HG03442 (cell line): ENCODE data around the gene CCL7.

ENCODE experiments used
- ATAC-seq: cut with Tn5 transposase; IDR thresholded peaks from one replicate; pipeline ENCODE4 v1.9.1; 2021; ENCODE audit warnings: mild to moderate bottlenecking, moderate library complexity; ENCODE audit not compliant: unreplicated experiment

CCL7 gene

DNA sequence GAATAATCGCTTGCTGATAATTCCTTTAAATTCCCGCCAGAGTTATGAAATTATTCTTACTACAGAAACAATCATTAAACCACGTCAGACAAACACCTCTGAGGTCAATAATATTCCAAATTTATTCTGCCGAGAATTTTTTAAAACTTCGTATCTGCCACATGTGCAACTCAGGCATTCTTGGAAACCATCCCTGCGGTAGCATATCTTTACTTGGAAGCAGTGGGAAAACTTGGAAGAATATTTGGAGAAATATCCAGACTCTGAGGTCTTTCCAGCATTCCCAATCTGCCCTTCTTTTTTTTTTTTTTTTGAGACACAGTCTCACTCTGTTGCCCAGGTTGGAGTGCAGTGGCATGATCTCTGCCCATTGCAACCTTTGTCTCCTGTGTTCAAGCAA lies 13.6 kb downstream of the CCL7 start:
- no peak for ATAC-seq

DNA sequence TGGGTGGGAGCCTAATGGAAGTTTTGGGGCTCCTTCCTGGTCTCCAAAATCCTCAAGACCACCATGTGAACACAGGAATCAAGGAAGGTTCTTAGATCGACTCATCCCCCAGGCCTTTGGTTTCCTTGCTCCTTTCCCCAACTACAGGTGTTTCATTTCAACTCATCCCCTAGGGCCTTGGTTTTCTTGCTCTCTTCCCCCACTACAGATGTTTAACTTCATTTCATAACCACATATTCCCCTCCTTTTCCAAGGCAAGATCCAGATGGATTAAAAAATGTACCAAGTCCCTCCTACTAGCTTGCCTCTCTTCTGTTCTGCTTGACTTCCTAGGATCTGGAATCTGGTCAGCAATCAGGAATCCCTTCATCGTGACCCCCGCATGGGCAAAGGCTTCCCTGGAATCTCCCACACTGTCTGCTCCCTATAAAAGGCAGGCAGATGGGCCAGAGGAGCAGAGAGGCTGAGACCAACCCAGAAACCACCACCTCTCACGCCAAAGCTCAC lies 15.3 kb downstream of the CCL7 start, which contains the start of gene CCL11:
CCL11 (plus strand) TSS at position 457 of the 507 bp plus-strand sequence. CDS start 67 bp downstream, outside the sequence.
- ATAC-seq, result no peak

DNA sequence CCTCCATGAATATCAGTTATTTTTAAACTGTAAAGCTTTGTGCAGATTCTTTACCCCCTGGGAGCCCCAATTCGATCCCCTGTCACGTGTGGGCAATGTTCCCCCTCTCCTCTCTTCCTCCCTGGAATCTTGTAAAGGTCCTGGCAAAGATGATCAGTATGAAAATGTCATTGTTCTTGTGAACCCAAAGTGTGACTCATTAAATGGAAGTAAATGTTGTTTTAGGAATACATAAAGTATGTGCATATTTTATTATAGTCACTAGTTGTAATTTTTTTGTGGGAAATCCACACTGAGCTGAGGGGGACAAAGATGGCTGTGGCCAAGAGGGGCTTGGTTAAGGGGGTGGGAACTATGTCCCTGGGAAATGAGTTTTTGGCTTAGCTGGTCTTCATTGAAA lies 17.9 kb downstream of the CCL7 start:
- ATAC-seq, result no peak

DNA sequence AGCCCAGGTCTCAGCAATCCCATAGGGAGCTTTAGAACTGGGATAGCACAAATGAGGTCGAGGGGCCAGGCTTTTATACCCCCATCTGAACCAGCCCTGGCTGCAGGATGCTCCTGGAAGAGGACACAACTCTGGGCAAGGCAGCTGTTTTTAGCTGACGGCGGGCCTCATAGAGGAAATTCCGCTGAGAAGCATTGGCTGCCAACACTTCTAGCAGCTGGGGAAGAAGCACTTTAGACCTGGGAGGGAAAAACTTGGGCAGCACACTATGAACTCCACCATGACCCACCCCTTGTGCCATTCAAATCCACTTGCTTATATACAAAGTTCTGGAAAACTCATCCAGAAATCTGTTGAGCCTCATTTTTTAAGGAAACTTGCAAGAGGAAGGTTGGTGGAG lies 20.6 kb downstream of the CCL7 start:
- ATAC-seq, result no peak

DNA sequence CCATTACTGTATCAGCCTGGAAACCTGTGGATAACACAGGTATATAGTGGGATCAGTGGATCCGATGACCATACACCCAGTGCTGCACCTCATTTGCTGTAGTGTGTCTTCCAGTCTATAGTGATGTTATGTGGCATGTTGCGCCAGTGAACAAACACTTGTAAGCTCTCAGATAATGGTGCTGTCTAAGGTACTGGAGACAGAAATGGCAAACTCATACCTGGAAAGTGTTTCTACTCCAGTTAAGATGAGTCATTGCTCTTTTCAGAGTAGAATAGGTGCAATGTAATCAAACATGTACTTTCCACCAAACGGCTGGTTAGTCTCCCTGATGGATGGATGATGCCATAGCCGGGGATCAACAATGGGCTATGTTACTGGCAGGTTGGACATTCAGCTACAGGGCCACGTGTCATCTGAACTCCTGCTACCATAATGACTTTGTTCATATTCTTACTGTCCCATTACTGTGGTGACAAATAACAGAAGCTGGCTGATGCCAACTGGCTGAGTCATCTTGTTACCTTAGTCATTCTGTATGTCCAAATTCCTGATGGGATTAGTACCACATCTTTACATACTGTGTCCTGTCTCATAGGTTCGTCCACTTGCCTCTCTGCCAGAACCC lies 21.8 kb downstream of the CCL7 start:
- ATAC-seq, result no peak

DNA sequence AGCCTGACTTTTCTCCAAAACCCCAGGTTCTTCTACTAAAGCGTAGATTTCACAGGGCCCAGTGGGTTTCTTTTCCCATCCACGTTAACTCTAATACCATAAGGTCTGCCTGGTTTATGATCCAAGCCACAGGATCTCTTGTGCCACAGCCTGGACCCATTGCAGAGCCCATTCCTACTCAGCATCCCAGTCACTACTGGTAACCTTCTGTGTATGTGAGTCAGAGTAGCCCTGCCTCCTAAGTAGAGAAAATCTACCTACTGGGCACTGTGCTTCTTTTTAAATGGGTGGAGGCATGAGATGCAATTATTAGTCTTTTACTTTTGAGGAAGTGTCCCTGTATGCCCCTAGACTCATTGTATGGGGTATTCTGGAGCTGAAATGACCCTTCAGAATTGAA lies 29.0 kb downstream of the CCL7 start:
- no peak for ATAC-seq

DNA sequence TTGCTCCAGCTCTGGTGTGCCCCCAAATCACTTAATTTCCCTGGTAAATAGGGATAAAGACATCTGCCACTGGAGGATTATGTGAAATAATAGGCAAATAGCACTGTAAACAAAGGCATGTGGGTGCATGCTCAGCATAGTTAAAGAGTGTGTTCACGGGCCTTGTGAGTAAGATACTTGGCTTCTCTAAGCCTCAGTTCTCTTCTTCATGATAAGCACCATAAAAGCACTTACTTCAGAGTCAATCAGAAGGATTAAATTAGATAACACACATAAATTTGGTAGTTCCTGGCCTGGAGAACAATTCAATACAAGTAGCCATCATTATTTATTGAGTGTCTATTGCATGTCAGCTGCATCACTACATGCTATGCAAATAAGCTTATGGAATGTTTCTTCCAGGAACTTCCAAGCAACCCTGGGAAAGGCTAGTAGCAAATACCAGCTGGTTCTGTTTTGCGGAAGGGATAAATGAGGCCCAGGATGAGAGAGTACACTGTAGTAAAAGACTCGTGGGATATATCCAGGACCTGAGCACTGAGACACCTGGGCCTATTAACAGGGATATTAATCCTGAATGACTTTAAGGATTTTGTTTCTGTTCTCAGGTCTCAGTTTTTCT lies 30.0 kb downstream of the CCL7 start:
- no peak for ATAC-seq

DNA sequence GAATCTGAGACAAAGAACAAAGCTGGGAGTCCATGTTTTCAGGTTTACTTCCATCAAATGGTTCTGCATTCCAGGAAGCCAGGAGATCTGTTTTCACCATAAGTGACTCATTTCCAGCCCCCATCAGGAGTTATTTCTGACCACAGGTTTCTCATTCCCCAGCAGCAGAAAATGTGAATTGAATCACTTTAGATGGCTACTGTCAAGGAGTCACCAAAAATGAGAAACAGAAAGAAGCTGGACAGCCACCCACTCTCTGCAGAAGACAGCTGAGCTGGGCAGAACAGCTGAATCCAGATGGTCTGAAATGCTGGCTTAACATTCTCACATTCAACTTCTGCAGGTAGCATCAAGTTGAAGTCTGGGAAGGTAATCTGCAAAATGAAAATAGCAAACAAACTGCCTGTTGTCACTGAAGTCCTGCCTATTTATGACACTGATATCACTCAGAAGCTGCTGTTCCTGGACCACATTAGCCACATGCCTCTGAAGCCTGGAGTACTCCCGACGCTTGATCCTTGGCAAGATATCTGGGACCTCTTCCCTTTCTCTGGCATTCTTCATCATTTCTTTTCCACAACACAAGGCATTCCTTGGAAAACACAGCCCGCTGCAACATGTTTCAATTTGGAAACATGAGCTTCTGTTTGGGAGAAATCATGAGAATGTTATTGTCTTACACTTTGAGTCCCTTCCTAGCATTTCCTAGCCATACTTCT lies 30.8 kb downstream of the CCL7 start:
- ATAC-seq, result no peak

DNA sequence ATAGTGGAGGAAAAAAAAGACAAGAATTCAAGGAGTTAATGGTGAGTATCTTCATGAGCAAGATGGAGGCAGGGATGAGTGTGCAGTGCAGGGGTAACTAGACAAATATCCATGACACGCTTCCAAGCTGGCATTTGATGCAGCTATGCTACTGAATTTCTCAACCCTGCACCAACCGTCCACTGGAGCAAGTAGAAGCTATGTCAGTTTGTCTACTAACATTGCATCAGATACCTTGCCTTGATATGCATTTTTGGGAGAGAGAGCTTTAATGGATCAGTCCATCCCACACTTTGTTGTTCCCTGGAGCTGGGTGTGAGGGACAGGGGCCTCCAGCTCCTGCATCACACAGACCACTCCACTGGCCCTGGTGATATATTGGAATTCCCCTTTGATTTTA lies 32.0 kb downstream of the CCL7 start:
- no peak for ATAC-seq

DNA sequence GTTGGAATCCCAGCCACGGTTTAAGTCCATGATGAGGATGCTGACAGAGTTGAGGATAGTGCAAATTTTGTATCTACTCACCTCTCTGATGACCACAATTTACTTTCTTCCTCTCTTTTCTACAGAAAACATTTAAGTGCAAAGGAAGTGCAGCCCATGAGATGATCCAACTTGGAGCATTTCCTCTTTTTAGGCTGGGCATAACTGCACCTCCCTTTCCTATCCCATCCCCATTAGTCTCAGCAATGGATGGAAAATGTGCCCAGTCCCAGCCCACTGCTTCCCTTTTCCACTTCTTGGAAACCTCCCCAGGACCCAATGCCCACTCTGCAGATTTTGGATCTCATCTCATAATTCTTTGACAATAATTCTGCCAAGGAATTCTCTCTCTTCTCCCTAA lies 32.6 kb downstream of the CCL7 start:
- ATAC-seq, result no peak

DNA sequence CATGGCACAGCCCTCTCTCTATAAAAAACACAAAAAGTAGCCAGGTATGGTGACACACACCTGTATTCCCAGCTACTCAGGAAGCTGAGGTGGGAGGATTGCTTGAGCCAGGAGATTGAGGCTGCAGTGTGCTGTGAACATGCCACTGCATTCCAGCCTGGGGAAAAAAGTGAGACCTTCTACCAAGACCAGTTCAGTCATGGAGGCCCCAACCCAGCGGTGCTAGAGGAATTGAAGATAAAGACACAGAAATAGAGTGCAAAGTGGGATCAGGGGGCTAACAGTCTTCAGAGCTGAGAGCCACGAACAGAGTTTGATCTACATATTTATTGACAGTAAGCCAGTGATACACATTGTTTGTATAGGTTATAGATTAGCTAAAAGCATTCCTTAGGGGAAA lies 33.6 kb downstream of the CCL7 start:
- no peak for ATAC-seq

DNA sequence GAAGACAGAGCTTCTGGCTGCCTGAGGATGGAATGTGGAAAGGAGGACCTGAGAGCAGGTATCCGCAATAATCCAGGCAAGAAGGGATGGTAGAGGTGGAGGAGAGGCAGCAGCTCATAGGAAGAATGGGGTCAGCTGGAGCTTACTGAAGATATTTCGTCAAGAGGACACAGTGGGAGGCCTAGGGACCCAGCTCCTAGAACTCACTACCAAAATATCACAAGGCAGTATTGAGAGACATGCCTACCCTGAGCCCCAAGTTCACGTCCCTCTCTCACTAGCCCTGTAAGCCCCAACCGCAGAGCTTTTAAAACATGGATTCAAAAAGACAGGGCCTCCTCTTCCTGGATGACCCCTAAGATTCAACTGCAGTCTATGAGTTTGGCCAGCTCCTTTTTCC lies 35.0 kb downstream of the CCL7 start:
- ATAC-seq, result no peak

DNA sequence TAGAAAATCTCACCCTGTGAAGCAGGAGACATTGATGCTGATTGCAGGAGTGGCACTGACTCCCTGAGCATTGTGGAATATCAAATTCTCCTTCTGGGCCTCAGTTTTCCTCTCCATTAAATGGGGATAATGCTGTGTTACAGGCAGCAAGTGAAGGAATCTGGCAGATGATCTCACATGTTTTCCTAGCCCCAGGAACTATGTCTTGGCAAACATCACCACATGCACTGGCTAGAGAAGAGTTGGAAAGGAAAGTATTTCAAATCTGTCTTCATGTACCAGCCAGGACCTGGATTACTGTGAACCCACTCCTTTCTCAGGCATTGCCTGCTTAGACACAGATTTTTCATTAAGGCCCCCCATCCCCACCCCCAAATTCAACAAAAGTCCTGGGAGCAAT lies 35.6 kb downstream of the CCL7 start:
- no peak for ATAC-seq

DNA sequence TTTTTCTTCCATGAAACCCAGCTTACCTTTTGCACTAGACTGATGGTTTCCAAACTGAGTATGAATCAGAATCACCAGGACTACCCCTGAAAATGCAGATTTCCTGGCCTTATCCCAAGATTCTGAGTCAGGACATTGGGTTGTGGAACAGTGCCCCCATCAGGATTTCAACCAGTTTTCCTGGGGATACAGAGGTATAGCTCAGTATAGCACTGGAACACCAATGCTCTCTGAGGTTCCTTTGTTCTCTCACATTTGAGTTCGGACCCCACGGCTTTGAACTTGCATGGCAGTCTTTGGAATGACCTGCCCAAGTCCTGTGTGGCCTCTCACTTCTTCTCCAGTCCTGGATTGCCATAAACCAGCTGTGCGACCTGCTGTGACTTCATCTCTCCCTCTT lies 36.4 kb downstream of the CCL7 start:
- no peak for ATAC-seq

DNA sequence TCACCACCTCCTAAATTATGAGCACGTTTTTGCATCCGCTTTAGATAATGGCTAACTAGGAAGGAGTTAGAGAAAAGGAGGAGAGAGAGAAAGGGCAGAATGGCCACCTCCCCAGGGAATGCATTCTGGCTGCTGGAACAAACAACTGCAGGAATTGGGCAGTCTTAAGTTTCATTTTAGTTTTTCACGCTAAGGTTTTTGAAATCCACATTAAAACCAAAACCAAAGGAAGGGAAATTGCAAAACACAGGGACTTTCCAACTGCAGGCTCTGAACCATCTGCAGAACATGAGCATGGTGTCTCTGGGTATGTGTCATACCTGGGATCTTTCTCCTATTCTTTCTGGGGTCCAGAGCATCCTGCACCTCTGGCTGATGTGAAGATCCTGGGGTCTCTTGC lies 37.1 kb downstream of the CCL7 start:
- ATAC-seq, result no peak

DNA sequence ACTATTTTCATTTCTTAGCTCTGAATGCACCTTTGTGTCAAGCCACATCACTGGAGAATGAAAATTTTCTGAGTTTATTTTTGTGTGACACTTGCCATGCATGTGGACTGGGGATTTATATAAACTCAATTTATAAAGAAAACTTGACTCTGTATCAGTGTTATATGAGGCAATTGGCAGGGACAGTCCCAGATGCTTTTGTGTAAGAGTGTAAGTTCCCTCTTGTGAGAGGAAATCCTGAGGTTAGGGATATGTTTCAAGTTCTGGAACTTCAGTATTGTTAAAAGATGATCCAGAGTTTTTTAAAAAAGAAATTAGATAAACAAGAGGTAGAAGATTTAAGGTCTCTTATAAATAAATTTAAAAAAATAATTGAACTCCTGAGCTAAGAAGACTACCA lies 38.4 kb downstream of the CCL7 start:
- ATAC-seq, result no peak

DNA sequence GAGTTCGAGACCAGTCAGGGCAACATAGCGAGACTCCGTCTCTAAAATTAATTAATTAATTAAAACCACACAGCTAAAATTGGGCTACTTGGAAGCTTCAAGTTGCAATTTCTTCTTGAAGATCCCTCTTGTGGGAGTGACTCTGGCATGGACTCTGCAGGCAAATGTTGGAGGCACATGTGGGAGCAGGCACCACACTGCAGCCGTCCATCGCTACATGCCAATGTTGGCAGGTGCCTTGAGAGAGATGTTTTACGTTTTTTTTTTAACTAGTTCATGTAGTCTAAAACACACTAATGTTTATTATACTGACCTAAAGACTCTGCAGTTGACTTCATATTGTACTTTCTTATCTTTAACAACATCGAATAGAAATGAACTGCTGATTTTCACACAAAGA lies 41.3 kb downstream of the CCL7 start:
- ATAC-seq, result no peak

DNA sequence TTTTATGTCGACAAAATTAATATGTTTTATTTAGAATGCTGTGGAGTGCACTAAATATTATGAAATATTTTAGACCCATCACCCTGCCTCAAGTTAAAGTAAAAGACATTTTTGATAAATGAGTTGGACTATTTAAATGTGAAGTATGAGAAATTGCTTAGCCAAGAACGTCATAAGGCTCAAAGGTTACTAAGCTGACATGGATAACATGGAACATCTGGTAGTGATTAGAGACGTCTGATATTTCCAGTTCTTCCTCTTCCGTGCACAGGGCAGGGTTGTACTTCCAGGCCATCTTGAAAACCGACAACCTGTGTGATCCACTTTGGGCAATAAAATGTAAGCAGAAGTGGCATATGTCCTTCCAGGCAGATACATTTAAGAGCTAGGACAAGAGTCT lies 42.1 kb downstream of the CCL7 start:
- ATAC-seq, result no peak

DNA sequence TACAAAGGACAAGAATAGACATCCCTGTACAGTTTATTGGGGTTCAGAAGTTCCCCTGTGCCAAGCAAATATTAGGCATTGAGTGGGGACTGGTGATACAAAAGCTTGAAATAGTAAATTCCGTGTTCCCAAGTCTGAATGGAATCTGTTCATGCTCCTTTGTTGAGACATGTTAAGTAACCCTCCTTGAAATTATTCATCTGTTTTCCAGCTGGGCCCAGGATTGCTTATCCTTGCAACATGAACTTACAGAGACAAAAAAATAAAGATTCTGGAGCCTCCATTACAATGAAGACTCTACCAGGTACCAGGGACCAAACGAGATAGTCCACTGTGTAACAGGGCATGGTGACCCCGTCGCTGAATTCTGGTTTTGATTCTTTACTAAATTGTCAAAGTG lies 43.1 kb downstream of the CCL7 start:
- no peak for ATAC-seq

DNA sequence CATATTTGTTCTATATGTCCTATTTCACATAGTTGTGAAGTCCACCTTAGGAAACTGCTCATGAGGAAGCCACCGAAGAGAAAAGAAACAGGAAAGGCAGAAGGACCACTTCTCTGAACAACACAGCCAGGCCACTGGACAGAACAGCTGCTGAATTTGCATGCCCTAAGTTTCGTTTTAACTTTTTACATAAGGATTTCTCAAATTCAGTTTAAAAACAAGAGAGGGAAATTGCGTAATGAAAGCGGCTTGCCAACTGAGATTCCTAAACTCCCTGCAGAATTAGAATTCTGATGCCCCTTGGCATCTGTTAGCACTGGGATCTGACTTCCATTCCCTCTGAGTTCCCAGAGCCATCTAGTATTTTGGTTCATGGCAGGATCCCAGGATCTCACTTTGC lies 44.3 kb downstream of the CCL7 start:
- no peak for ATAC-seq

DNA sequence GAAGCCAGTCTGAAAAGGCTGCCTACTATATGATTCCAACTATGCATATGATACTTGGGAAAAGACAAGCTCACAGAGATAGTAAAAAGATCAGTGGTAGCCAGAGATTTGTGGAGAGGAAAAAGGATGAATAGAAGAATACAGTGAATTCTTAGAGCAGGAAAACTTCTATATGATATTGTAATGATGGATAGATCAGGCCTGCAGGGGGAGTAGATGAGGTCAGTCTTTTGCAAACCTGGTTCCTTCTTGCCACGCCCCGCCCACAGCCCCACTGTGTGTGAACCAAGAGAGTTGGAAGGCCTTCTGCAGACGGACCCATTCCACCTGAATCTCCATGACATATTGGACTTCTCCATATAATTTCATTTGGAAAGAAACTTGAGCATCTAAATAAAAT lies 48.5 kb downstream of the CCL7 start:
- no peak for ATAC-seq

DNA sequence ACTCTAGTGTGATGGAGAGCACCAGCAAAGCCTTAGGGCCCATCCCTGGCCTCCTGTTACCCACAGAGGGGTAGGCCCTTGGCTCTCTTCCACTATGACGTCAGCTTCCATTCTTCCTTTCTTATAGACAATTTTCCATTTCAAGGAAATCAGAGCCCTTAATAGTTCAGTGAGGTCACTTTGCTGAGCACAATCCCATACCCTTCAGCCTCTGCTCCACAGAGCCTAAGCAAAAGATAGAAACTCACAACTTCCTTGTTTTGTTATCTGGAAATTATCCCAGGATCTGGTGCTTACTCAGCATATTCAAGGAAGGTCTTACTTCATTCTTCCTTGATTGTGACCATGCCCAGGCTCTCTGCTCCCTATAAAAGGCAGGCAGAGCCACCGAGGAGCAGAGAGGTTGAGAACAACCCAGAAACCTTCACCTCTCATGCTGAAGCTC lies 49.0 kb downstream of the CCL7 start, which contains the start of gene CCL8:
CCL8 (plus strand) TSS at position 397 of the 445 bp plus-strand sequence. CDS start 67 bp downstream, outside the sequence.
- no peak for ATAC-seq
